OCI-LY1 (cell line): ENCODE results near the gene RHBDL3.
"Not testable (repeated sequence)": the region's sequence is repeated elsewhere in the genome, so short reads cannot be mapped to it uniquely, and the experiment has no call there.

Experiments used
- H2AFZ ChIP-seq: fragments of 200-600 bp; sonication (generic), shearing (Covaris generic); 2 replicates; pipeline ENCODE4 v1.6.0; 2014; ENCODE audit warnings: antibody characterized with exemption, mild to moderate bottlenecking, low read length
- H3F3A ChIP-seq: fragments of 200-600 bp; sonication (generic), shearing (Covaris generic); 2 replicates; pipeline ENCODE4 v1.6.0; 2014; ENCODE audit warnings: mild to moderate bottlenecking, antibody characterized with exemption, low read length, moderate library complexity; ENCODE audit not compliant: insufficient read depth
- H3K27ac ChIP-seq: fragments of 200-600 bp; sonication (generic); 2 replicates; pipeline ENCODE4 v1.5.1; 2014; ENCODE audit warnings: low read length, mixed run types, mild to moderate bottlenecking, low read depth; ENCODE audit not compliant: poor library complexity, severe bottlenecking
- H3K27me3 ChIP-seq: fragments of 200-600 bp; sonication (generic); 2 replicates; pipeline ENCODE4 v1.6.0; 2014; ENCODE audit warnings: antibody characterized with exemption, mild to moderate bottlenecking, low read length, moderate library complexity; ENCODE audit not compliant: insufficient read depth
- H3K36me3 ChIP-seq: fragments of 200-600 bp; sonication (generic); 2 replicates; pipeline ENCODE4 v1.6.1; 2014; ENCODE audit warnings: mild to moderate bottlenecking, antibody characterized with exemption, low read length, moderate library complexity, mixed read lengths; ENCODE audit not compliant: insufficient read depth
- H3K4me1 ChIP-seq: fragments of 200-600 bp; sonication (generic); 2 replicates; pipeline ENCODE4 v1.5.1; 2014; ENCODE audit warnings: mild to moderate bottlenecking, low read length, moderate library complexity; ENCODE audit not compliant: insufficient read depth, severe bottlenecking
- H3K4me2 ChIP-seq: fragments of 200-600 bp; sonication (generic), shearing (Covaris generic); 2 replicates; pipeline ENCODE4 v1.6.1; 2014; ENCODE audit warnings: low read length
- H3K4me3 ChIP-seq: fragments of 200-600 bp; sonication (generic); 2 replicates; pipeline ENCODE4 v1.5.1; 2014; ENCODE audit warnings: low read length, low read depth, mild to moderate bottlenecking, mixed read lengths; ENCODE audit not compliant: poor library complexity, severe bottlenecking
- H3K79me2 ChIP-seq: fragments of 200-600 bp; shearing (Covaris generic); 2 replicates; pipeline ENCODE4 v1.6.1; 2016; ENCODE audit warnings: mixed run types, low read length, mixed read lengths; ENCODE audit not compliant: insufficient read depth
- H3K9ac ChIP-seq: fragments of 200-600 bp; sonication (generic), shearing (Covaris generic); 2 replicates; pipeline ENCODE4 v1.6.1; 2014; ENCODE audit warnings: mild to moderate bottlenecking, low read length, mixed read lengths
- H3K9me2 ChIP-seq: fragments of 200-600 bp; sonication (generic), shearing (Covaris generic); 2 replicates; pipeline ENCODE4 v1.6.1; 2014; ENCODE audit warnings: low read depth, mild to moderate bottlenecking, low read length, mixed read lengths
- H3K9me3 ChIP-seq: fragments of 200-600 bp; shearing (Covaris generic); 2 replicates; pipeline ENCODE4 v1.6.1; 2014; ENCODE audit warnings: low read length, mixed read lengths
- H4K20me1 ChIP-seq: fragments of 200-600 bp; sonication (generic), shearing (Covaris generic); 2 replicates; pipeline ENCODE4 v1.6.0; 2016; ENCODE audit warnings: mild to moderate bottlenecking, low read length; ENCODE audit not compliant: insufficient read depth
- EZH2 ChIP-seq: fragments of 200-600 bp; sonication (generic), shearing (Covaris generic); IDR thresholded peaks from 2 replicates; pipeline ENCODE4 v1.8.0; 2017; ENCODE audit warnings: borderline replicate concordance, mixed run types, mild to moderate bottlenecking, antibody characterized with exemption, low read length, moderate library complexity, mixed read lengths
- TF ChIP-seq, protein P1 (sequence below): fragments of 200-600 bp; sonication (generic), shearing (Covaris generic); IDR thresholded peaks from 2 replicates; pipeline ENCODE4 v1.5.1; 2017; ENCODE audit warnings: mild to moderate bottlenecking, antibody characterized with exemption, low read length, moderate library complexity, mixed read lengths

The RHBDL3 gene

DNA sequence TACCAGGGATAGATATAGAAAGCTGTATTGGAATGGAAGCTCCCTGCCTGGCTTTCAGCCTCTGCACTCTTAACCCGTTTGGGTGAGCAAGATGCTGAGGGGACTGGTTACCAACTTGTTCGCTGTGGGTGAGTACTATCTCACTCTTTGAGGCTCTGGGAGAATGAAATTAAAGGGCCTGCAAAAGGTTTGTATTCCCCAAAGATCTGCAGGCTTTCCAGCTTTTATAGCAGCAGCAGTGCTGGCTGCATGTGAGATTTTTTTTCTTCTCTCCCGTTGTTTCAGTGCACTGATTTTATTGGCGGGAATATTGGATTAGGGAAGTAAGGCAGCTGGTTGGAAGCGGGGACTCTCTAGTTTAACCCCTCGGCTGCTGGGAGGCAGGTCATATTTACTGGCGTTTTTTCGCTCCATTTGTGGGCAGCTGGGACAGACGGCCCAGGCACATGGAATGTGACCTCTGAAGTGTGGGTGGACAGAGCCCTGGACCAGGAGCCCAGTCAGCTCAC is 45.5 kb downstream of the RHBDL3 start:
- Histone ChIP-seq H3F3A (no peaks in the 10 kb centered on the region), H3K9me3 (no peaks in the 10 kb centered on the region), H3K4me1 (no peaks in the 10 kb centered on the region), H3K4me2 (no peak overlapping the region), H3K9ac (no peak overlapping the region), H3K9me2 (no peaks in the 10 kb centered on the region), H3K27ac (no peak overlapping the region), H4K20me1 (no peaks in the 10 kb centered on the region), H3K27me3 (no peaks in the 10 kb centered on the region), H3K36me3 (no peaks in the 10 kb centered on the region), H2AFZ (no peak overlapping the region), H3K79me2 (no peaks in the 10 kb centered on the region), H3K4me3 (no peak overlapping the region)
- TF ChIP-seq, protein P1, sequence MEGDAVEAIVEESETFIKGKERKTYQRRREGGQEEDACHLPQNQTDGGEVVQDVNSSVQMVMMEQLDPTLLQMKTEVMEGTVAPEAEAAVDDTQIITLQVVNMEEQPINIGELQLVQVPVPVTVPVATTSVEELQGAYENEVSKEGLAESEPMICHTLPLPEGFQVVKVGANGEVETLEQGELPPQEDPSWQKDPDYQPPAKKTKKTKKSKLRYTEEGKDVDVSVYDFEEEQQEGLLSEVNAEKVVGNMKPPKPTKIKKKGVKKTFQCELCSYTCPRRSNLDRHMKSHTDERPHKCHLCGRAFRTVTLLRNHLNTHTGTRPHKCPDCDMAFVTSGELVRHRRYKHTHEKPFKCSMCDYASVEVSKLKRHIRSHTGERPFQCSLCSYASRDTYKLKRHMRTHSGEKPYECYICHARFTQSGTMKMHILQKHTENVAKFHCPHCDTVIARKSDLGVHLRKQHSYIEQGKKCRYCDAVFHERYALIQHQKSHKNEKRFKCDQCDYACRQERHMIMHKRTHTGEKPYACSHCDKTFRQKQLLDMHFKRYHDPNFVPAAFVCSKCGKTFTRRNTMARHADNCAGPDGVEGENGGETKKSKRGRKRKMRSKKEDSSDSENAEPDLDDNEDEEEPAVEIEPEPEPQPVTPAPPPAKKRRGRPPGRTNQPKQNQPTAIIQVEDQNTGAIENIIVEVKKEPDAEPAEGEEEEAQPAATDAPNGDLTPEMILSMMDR = no peak
- TF ChIP-seq EZH2 = no peak

DNA sequence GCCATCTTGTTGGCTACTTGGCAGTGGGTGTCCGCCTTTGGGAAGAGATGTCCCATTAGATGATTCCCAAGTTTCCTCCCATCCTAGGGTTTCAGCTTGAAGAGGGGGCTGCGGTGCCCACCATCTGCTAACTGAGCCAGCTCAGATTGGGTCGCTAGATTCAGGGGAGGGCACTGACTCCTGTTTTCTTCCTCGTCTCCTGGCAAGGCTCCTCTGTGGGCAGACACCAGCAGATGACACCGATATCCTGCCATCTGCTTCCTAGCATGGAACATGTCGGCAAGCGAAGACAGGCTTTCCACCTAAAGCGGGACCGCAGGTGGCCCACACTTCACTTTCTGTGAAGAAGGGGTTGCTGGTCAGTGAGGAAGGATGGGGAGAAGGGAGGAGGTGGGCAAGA is 49.0 kb downstream of the RHBDL3 start:
- Histone ChIP-seq H2AFZ (no peak overlapping the region), H4K20me1 (no peaks in the 10 kb centered on the region), H3F3A (no peaks in the 10 kb centered on the region), H3K4me2 (no peak overlapping the region), H3K27ac (no peak overlapping the region), H3K4me3 (no peak overlapping the region), H3K4me1 (no peaks in the 10 kb centered on the region), H3K36me3 (no peaks in the 10 kb centered on the region), H3K9me2 (no peaks in the 10 kb centered on the region), H3K27me3 (no peaks in the 10 kb centered on the region; the same call in 1 of the 2 replicates), H3K9me3 (no peaks in the 10 kb centered on the region), H3K9ac (no peak overlapping the region), H3K79me2 (no peaks in the 10 kb centered on the region)
- TF ChIP-seq, protein P1 = no peak
- no peak for TF ChIP-seq EZH2

DNA sequence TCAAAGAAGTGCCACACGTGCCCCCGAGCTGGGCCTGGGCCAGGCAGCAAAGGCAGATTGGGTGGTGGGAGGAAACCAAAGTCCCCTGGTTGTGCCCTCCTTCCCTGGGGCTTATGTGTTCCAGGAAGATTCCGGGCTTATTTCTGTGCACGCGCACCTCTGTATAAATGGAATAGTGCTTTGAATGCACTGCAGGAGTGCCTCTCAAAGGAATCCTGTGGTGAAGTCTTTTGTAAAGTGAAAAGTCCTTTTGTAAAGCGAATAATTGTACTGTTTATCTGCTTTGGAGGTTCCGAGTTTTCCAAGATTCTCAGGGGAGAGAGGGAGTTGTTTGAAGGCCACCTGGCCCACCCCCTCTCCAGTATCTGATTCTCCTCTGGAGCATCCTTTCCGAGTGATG is 49.5 kb downstream of the RHBDL3 start:
- no peaks in the 10 kb centered on the region for H3F3A ChIP-seq
- no peak overlapping the region for H3K27ac ChIP-seq
- H3K4me2 ChIP-seq = no peak overlapping the region
- H3K4me1 ChIP-seq = no peaks in the 10 kb centered on the region
- no peak overlapping the region for H3K9ac ChIP-seq
- H3K9me3 ChIP-seq = no peaks in the 10 kb centered on the region
- no peaks in the 10 kb centered on the region for H3K9me2 ChIP-seq
- no peaks in the 10 kb centered on the region for H3K36me3 ChIP-seq
- no peak overlapping the region for H2AFZ ChIP-seq
- no peaks in the 10 kb centered on the region for H3K79me2 ChIP-seq
- H3K27me3 ChIP-seq = no peaks in the 10 kb centered on the region; the same call in 1 of the 2 replicates
- no peaks in the 10 kb centered on the region for H4K20me1 ChIP-seq
- TF ChIP-seq, protein P1 = no peak
- TF ChIP-seq EZH2 = no peak
- no peak overlapping the region for H3K4me3 ChIP-seq

DNA sequence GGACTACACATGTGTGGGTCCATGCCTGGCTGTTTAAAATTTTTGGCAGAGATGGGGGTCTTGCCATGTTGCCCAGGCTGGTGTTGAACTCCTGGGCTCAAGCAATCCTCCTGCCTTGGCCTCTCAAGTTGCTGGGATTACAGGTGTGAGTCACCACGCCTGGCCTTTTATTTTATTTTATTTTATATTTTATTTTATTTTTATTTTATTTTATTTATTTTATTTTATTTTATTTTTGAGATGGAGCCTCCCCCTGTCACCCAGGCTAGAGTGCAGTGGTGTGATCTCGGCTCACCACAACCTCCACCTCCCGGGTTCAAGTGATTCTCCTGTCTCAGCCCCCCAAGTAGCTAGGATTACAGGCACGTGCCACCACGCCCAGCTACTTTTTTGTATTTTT is 51.0 kb downstream of the RHBDL3 start:
- not testable (repeated sequence) for H4K20me1 ChIP-seq, H3K4me3 ChIP-seq, H3K79me2 ChIP-seq, H3K4me1 ChIP-seq, H3K9me3 ChIP-seq, H3K4me2 ChIP-seq, H2AFZ ChIP-seq, H3K9ac ChIP-seq, H3F3A ChIP-seq, H3K27me3 ChIP-seq, H3K9me2 ChIP-seq, H3K27ac ChIP-seq, H3K36me3 ChIP-seq
